Measurements from ENCODE around the gene ZNF775.

ZNF775 gene

GRCh38 chr7:150351587-150352194, 27.4 kb upstream of the ZNF775 start:
- DNase-seq: no peak

- DNase-seq: no peak
These were observed 23.5 kb upstream of the ZNF775 start for GRCh38 chr7:150355666-150356059.

- DNase-seq: peak; percentile 56
These were observed 22.7 kb upstream of the ZNF775 start for GRCh38 chr7:150356265-150356897.

GRCh38 chr7:150357270-150357669, 21.9 kb upstream of the ZNF775 start:
- DNase-seq: no peak

GRCh38 chr7:150357771-150358427, 21.2 kb upstream of the ZNF775 start:
- DNase-seq: no peak

- DNase-seq: no peak
These were observed 20.7 kb upstream of the ZNF775 start for GRCh38 chr7:150358433-150358832.

DNA sequence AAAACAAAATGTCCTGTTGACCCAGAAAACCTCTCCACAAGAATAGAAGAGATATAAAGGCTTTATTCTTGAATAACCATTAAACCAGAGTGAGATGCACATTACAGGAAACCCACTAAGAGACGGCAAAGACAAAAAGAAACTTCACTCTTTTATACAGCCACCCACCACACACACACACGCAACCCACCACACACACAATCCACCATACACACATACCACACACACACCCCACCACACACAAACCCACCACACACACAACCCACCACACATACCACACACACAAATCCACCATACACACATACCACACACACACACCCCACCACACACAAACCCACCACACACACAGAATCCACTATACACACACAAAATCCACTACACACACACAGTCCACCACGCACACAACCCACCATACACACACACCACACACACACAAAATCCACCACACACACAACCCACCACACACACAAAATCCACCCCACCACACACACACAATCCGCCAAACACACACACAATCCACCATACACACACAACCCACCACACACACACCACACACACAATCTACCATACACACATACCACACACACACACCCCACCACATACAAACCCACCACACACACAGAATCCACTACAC, 20.0 kb upstream of the ZNF775 start:
- DNase-seq: no peak

- no peak for DNase-seq
These were observed 19.3 kb upstream of the ZNF775 start for GRCh38 chr7:150359622-150360362.

DNA sequence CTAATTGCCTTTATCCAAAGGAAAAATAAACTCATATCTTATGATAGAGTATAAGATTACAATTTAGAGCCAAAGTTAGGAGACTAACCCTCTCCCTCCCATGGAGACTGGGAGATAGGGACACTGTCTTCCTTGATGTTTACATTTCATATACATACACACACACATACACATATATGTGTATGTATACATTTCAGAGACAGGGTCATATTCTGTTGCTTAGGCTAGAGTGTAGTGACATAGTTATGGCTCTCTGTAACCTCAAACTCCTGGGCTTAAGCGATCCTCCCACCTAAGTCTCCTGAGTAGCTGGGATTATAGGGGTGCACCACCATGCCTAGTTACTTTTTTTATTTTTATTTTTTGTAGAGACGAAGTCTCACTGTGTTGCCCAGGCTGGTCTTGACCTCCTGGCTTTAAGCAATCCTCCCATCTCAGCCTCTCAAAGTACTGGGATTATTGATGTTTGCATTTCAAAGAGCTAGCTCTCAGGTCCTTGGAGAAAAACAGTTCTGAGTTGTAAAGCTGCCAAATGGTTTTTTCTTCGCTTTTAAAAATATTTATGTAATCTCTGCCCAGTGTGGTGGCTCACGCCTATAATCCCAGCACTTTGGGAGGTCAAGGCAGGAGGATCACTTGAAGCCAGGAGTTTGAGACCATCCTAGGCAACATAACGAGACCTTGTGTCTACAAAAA, 18.6 kb upstream of the ZNF775 start:
- DNase-seq: no peak

DNA sequence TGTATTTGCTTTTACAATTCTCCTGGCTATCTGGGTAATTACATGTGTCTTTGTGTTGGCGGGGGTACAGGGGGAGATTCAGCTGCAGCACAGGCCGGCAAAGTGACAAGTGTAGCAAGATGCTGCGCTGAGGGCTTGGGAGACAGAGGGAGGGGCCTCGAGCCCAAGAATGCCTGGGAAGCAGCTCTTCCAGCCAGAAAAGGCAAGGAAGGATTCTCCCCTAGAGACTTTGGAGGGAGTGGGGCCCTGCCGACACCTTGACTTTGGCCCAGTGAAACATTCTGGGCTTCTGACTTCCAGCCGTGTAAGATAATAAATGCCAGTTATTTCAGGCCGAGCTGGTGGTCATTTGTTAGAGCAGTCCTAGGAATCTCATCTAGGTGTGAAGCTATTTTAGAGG, 17.7 kb upstream of the ZNF775 start:
- DNase-seq: peak; percentile 55

DNA sequence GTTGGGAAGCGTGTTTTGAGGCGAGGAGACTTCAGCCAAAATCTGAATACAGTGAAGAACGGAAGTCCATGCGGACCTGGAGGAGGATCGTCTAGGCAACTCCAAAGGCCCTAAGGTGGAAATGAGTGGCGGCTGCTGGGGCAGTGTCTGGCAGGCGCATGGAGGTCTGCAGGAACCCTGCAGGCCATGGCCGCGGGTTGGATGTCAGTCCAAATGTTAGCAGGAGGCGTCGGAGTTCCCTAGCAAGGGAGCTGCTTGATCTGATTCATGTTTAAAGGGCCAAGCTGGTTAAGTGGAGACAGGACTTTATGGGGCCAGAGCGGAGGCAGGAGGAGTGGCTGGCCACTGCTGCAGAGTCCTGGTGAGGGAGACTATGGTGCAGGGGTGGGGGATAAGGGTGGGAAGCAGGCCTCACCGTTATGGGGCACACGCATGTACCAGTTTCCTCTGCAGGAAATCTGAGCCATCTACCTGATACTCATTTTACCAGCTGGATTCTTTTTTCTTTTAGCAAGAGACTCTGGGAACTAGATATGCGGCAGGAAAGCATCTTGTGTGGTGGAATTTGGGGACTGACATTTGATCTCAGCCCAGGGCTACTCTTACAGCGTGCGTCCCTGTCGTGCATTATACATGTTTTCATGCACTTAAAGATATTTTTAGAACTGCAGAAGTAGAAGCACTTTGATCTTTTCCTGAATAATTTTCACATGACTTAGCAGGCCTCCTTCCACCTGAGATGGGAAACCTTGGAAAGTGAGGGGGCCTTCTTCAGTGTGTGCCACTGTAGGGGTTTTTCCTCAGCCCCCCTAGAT, 17.1 kb upstream of the ZNF775 start:
- no peak for DNase-seq

GRCh38 chr7:150363370-150363769, 15.8 kb upstream of the ZNF775 start:
- DNase-seq: no peak

DNA sequence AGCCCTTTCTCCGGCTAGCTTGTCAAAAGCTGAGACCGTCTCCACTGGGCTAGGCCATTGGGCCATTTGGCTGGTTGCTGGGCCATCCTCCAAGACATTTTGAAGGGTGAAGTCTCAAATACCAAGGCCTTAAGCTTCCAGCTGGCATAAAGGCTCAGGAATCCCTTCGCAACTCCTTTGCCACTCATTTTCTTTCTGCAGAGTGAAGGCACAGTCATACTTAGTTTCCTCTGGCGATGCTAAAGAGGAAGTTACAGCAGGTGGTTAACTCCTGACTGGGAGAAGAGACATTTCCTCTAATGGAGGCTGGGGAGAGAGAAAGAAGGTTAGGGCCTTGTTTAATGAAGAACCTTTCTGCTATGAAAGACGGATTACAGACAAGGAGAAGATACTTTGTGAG, 15.3 kb upstream of the ZNF775 start:
- no peak for DNase-seq

DNA sequence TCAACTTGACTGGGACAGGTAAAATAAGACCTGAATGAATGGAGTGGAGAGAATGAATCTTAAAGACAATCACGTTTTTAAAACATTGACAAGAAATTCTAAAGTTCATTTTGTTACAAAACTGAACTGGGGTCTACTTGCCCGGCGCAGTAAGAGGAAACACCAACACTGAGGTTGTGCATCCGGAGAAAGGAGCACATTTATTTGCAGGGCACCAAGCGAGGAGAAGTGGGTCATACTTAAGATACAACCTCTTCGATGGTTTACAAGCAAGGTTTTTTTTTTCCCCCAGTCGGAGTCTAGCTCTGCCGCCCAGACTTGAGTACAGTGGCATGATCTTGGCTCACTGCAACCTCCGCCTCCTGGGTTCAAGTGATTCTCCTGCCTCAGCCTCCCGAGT, 13.9 kb upstream of the ZNF775 start:
- DNase-seq: no peak

DNA sequence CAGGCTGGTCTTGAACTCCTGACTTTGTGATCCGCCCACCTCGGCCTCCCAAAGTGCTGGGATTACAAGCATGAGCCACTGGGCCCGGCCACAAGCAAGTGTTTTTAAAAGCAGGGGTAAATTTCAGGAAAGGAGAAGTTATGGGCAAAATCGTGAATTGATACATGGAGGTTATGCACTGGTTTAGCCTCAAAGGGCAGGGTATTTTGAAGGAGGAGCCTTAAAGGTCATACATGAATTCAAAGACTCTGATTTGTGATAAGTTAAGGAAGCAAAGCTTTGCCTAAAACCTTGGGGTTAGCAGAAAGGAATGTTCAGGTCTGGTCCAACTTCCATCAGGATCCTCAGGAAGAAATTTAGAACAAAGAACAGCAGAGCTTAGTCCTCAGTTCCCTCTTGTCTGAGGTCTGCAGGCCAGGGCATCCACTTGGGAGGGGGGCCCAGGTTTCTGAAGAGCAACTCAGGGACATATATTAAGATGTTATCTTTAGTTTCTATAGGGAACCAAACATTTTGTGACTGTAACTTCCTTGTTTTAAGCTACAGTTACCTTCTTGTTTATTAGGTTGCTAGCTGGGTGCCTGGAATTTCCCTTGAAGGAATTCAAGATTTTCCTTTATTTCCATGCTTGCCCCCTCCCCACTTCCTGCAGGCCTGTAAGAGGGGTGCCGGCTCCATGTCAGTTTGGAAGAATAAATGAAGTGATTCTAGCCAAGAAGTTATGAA, 13.3 kb upstream of the ZNF775 start:
- DNase-seq: no peak

DNA sequence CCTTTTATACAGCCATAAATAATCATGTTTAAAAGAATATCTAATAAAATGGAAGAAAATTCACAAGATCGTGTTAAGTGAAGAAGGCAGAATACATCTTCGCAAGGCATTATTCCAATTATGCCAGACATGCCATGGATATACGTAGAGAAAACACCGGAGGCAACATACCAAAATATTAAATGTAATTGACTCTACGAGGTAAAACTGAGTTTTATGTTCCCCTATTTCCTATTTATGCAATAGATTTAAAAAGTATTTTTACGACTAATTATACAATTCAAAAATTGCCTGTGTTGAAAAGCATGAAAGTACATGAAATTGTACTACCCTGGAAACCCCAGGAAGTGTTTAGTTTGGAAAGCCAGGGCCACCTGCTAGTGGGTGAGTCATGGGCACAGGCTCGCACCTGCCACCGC, 11.4 kb upstream of the ZNF775 start:
- DNase-seq: no peak

- DNase-seq: peak; percentile 95
These were observed 10.8 kb upstream of the ZNF775 start, which contains the start of gene REPIN1 for GRCh38 chr7:150368096-150368883. Gene REPIN1, plus strand, starts transcription at chr7:150368822. Its CDS starts 890 bp downstream, at chr7:150369712.

- peak; percentile 88 for DNase-seq
These were observed 10.0 kb upstream of the ZNF775 start for GRCh38 chr7:150368884-150369747.

Measured in retina (tissue), 1 donor.